GM21367 (cell line): ENCODE data around the gene LRRC55.
"Not testable (repeated sequence)": the region's sequence is repeated elsewhere in the genome, so short reads cannot be mapped to it uniquely, and the experiment has no call there.

Experiments used
- ATAC-seq: cut with Tn5 transposase; IDR thresholded peaks from one replicate; pipeline ENCODE4 v1.9.1; 2021; ENCODE audit not compliant: unreplicated experiment

Gene LRRC55

GRCh38 chr11:57160665-57161064, 21.1 kb upstream of the LRRC55 start:
- no peak for ATAC-seq

GRCh38 chr11:57161351-57161750, 20.4 kb upstream of the LRRC55 start:
- no peak for ATAC-seq

- no peak for ATAC-seq
Measured at GRCh38 chr11:57162179-57162898, 19.4 kb upstream of the LRRC55 start.

GRCh38 chr11:57163160-57163868, 18.4 kb upstream of the LRRC55 start:
- ATAC-seq, result no peak

- no peak for ATAC-seq
Measured at GRCh38 chr11:57164317-57164716, 17.4 kb upstream of the LRRC55 start.

GRCh38 chr11:57167125-57167846, 14.5 kb upstream of the LRRC55 start:
- ATAC-seq, result no peak

GRCh38 chr11:57169732-57170313, 11.9 kb upstream of the LRRC55 start:
- not testable (repeated sequence) for ATAC-seq

- ATAC-seq, result no peak
Measured at GRCh38 chr11:57172031-57172430, 9.7 kb upstream of the LRRC55 start.

- no peak for ATAC-seq
Measured at GRCh38 chr11:57174656-57175055, 7.1 kb upstream of the LRRC55 start.

- ATAC-seq, result no peak
Measured at GRCh38 chr11:57175478-57175877, 6.3 kb upstream of the LRRC55 start.

- ATAC-seq, result no peak
Measured at GRCh38 chr11:57178334-57178733, 3.4 kb upstream of the LRRC55 start.

- ATAC-seq, result no peak
Measured at GRCh38 chr11:57179681-57180080, 2.1 kb upstream of the LRRC55 start.

GRCh38 chr11:57180081-57180561, 1.6 kb upstream of the LRRC55 start:
- ATAC-seq, result no peak

- ATAC-seq, result no peak
Measured at GRCh38 chr11:57180964-57181363, 789 bp upstream of the LRRC55 start.

GRCh38 chr11:57182896-57183295, 1.1 kb downstream of the LRRC55 start:
- no peak for ATAC-seq

GRCh38 chr11:57190548-57190947, 8.8 kb downstream of the LRRC55 start:
- ATAC-seq, result no peak

- ATAC-seq, result no peak
Measured at GRCh38 chr11:57191311-57192219, 9.8 kb downstream of the LRRC55 start.

- ATAC-seq, result no peak
Measured at GRCh38 chr11:57192316-57192715, 10.6 kb downstream of the LRRC55 start.

GRCh38 chr11:57196596-57196995, 14.8 kb downstream of the LRRC55 start:
- ATAC-seq, result no peak

- ATAC-seq, result no peak
Measured at GRCh38 chr11:57197762-57198161, 16.0 kb downstream of the LRRC55 start.
